Stimulated activated CD4-positive, alpha-beta T cell treated with anti-CD3 and anti-CD28 coated beads, TNF-alpha, amount 100 ng/mL, for 48 hours (primary cell): ENCODE data around the gene AMOTL1.

ENCODE experiments used
- DNase-seq, 3 donors: peaks; one replicate each; pipeline ENCODE4 v3.0.0-alpha.2; 2020; ENCODE audit warnings: low read depth in 3 of 3

The AMOTL1 gene

DNA sequence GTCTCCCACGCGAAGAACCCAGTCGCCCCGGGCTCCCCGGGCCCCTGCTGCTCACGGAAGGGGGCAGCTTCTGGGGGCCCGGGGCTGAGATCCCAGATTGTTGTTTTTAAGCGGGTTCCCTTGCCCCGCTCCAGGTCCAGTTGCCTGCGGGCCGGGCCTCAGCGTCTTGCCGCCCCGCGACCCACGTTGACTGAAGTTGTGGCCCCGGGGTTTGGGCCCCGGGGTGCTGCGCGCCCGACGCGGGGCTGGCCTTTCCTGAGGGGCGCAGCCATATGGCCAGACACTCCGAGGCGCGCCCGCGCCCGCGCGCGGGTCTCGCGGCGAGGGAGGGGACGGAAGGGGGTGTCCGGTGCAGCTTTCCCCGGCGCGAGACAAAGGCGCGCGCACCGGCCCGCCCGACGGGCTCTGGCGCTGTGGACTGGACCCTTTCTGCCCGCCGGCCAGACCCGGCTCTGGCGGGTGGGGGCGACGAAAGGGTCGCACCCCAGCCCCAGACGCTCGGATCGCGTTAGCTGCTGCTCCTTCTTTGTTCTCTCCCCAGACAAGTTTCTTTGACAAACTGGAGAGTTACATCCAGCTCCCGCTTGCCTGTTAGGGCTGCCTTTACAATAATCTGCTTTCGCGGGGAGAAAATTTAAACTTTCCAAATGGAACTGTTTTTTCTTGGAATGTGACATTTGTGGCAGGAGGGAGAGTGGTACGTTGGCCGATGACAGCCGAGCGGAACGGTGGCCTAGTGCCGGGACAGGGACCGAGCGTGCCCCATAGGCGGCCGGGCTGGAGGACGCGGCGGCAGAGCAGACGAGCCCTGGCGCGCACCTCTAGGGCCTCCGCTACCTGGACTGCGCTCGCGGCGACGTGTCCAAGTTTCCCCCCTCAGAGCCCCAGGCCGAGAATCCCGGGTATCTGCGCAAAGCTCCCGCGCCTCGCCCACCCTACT is 716 bp downstream of the AMOTL1 start:
- DNase-seq = no peak

GRCh38 chr11:94769880-94770279 is 1.7 kb downstream of the AMOTL1 start:
- DNase-seq = no peak

GRCh38 chr11:94770563-94771120 is 2.5 kb downstream of the AMOTL1 start:
- DNase-seq = no peak

DNA sequence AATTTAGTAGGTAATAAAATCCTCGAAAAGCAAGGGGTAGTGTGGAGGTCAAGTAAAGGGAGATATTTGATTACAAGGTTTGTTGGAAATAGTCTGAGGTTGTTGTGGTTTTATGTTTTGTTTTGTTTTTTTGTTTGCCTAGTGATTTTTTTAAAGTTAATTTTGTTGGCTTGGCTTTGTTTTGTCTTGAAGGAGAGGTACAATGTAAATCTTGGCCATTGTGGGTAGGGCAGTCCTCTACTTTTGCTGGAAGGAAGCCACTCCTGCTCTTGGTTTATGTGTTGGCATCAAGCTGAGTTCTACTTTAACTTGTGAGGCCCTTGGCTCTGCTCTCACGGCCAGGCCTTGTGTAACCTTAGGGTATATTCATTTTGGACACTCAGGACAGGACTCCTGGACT is 3.2 kb downstream of the AMOTL1 start:
- no peak for DNase-seq

- DNase-seq = no peak
Observed at GRCh38 chr11:94771951-94772350, 3.8 kb downstream of the AMOTL1 start.

DNA sequence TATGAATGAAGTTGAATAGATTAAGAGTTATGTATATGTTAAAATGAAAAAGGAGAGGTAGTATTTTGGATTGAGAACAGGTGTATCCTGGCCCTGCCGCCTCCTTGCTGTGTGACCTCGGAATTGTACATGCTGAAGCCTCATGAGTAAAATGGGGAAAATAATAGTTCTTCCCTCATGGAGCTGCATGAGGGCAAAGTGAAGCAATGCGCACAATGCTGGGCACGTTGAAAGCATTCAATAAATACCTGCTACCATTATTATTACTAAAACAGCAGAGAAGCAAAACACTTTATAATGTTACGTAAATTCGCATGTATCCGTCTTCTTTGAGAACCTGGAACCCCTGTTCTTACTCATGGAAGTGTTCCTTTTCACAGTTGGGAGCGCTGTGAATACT is 5.7 kb downstream of the AMOTL1 start:
- DNase-seq = no peak

DNA sequence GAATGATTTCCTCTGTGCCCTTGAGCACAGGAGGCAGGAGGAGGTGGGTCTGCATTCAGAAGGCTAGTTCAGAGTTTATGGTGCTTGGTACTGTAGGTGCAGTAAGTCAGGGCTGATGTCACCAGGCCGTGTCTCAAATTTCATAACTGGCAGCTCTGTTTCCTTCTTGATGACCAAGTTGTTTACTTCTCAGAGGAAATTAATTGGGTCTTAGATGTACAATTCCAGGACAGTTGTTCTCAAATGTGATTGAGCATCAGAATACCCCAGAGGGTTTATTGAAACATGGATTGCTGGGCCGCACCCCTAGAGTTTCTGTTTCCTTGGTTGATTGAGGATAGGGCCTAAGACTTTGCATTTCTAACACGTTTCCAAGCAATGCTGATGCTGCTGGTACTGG is 6.2 kb downstream of the AMOTL1 start:
- DNase-seq = no peak

DNA sequence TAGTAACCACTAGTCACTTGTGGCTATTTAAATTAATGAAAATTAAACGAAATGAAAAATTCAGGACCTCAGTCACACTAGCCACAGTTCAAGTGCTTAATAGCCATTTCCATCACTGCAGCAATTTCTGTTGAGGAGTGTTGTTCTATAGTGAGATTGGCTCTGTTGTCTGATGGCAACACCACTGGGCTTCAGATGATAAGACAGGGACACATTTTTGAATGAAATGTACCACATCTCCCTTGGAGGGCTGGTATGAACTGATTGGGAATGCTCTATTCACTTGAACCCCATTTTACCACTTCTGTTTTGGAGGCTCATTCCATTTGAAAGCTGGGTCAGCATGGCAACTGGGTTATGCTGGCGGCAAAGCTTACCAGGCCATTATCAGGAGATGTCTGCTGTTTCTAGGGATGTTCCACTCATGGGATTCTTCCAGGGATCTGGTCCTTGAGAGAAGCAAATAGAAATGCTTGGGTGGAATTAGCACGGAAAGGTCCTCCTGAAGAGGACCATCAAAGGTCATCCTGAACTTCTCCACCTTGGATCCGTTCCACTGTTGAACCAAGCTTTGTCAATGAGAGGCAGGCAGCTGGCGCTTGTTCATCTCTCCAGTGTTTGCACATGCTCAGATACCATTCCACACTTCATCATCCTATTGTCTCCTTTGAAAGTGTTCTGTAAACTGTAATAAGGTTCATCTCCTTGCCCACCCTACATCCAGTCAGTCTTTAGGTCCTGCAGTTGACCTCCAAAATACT is 7.6 kb downstream of the AMOTL1 start:
- DNase-seq = no peak

GRCh38 chr11:94776351-94777321 is 8.5 kb downstream of the AMOTL1 start:
- no peak for DNase-seq

DNA sequence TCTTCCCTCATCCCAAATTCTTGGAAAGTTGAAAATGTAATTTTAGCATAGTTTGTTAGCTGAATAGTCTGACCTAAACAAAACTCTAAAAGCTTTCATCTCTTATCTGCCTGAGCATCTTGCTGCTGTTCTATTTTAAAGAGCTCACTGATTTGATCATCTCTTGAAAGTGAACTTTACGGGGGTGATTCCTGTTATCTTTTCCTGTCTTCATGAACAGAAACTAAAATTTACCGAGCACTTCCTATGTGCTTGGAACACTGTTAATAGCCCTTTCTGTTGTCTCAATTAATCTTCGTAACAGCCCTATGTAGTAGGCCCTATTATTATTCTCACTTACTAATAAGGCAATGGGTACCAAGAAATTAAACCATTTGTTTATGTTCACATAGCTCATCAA is 12.3 kb downstream of the AMOTL1 start:
- no peak for DNase-seq

DNA sequence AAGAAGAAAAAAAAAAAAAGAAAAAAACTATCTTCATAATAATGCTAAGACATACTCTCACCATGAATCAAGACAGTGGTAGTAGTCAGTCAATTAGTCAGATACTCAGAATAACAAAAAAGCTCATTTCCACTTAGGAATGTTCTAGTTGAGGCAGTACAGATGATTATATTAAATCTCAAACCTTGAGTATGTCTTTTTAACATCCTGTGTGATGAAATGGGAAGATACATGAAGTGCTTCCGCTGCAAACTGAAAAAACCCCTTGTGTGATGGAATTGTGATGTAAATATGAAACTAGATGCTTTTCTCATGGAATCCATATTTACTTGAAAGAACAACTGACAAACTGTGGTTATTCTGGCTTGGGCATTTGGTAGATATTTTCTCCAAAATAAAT is 13.7 kb downstream of the AMOTL1 start:
- DNase-seq = no peak

DNA sequence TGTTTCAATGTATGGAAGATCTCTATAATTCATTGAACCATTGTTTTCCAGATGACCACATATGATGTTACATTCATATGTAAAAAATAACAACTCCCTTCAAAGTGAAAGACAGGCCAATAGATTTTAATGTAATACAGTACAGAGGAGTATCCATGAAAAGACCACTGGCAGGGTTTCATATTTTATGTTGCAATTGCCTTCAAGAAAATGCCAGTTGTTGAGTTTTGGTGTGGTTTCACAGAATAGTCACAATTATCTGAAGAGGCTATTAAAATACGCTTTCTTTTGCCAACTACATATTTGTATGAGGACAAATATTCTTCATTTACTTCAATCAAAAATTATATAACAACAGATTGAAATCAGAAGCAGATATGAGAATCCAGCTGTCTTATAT is 14.3 kb downstream of the AMOTL1 start:
- no peak for DNase-seq

- DNase-seq = no peak
Observed at GRCh38 chr11:94784884-94785283, 16.7 kb downstream of the AMOTL1 start.

GRCh38 chr11:94785509-94785908 is 17.4 kb downstream of the AMOTL1 start:
- DNase-seq = no peak

DNA sequence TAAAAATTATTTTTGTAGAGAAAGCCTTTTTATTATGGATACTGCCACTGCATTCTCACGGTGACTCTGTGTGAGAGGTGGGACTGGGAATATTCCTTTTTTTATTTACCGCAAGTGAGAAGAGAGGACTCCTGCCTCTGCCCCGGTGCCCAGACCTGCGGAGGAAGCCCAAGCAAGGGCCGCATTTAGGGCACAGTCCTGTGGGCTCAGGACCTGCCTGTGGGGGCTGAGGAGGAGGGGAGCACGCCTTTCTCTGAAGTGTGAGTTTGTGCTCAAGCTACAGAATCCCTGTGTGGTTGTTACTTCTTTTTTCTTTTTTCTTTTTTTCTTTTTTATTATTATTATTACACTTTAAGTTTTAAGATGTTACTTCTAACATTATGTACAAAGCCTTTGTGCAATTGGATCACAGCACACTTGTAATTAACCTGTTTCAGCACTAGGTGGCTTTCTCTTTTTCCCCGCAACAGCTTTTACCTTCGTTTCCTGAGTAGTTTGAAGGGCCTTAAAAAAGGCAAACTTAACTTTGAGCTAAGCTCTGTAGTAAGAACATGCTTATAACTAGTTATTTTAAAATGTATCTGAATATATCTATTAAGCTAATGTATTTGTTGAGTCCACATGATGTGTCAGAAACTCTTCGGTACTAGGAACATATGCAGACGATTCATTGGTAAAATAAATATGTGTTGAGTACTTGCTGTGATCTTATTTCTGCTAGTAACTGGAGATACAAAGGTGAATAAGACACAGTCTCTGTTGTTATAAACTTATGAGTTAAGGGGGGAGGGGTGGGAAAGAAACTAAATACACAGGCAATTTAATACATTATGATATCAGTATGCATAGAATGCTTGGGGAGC is 18.3 kb downstream of the AMOTL1 start:
- no peak for DNase-seq

- no peak for DNase-seq
Observed at GRCh38 chr11:94787801-94788200, 19.6 kb downstream of the AMOTL1 start.

GRCh38 chr11:94788396-94788795 is 20.2 kb downstream of the AMOTL1 start:
- DNase-seq = no peak

DNA sequence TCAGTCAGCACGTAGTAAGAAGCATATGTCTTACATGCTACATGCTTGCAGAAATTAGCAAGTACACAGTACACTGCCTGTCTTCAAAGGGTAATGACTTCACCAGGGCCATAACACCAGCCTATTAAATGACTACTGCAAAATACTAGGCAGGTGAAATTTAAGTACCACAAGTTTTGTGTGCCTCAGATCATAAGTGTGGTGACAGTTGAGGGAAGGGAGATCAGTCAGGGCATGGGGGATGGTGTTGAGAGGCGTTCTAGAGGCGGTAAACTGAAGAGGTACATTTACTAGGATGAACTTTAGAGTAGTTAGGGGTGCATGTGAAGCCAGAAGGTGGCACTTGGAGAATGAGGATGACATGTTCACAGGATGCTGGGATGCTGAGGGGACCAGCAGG is 22.0 kb downstream of the AMOTL1 start:
- DNase-seq = no peak

GRCh38 chr11:94790661-94791180 is 22.6 kb downstream of the AMOTL1 start:
- DNase-seq = no peak

DNA sequence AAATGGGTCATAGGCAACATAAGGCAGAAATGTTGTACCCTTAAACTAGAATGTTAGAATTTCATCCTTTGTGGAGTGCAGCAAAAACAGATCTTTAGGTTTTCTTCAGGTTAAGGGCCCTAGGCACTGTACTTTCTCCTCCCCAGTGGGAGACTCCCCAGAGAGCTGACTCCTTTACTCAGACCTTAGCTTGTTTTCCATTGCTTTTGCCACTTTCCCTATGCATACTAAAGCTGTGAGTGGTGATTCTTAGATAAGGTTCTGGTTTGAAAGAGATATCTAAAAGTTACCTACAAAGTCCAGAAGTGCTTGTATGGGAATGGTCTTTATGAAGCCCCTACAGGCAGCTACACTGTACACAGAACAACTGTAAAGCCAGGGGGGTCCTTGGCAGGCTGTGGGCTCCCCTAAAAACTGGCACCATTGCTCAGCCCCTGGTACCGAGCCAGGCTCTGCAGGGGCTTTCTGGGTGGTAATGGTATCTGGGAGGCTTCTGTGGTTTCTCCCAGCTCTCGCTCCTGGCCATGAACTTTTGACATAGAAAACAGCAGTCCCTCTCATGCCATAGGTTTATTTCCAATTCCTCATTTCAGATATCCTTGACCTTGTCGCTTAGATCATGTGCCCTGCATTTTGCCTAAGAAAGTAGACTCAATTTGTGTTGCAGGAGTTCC is 23.2 kb downstream of the AMOTL1 start:
- DNase-seq = no peak
